Omental fat pad (tissue), 4 donors: ENCODE measurements around the gene HLCS. TPM values are rescaled to one million over a fixed set of nuclear protein-coding genes. Genes with fewer than 3 reads are reported as not detected.

Source experiments
- ATAC-seq: fragments of 150-250 bp; one replicate; pipeline ENCODE4 v1.9.1; 2016; ENCODE audit warnings: mild to moderate bottlenecking, moderate library complexity; ENCODE audit not compliant: low FRiP score
- DNase-seq: peaks from one replicate; pipeline ENCODE4 v3.0.0-alpha.2; 2019; ENCODE audit warnings: low spot score
- total RNA-seq, 4 donors: library from RNA; depleted of rRNA; stranded (reverse); fragments of >200 nt; gene quantifications; one replicate each; pipeline ENCODE4 v1.1.0, GENCODE V29; 2016
- TF ChIP-seq, protein P1 (sequence below), 3 donors: fragments of 450-650 bp; IDR thresholded peaks; one replicate each; pipeline ENCODE4 v1.5.1; 2016 to 2017; ENCODE audit warnings: antibody characterized with exemption in 3 of 3, mild to moderate bottlenecking in 3 of 3, moderate library complexity in 2 of 3

HLCS gene
- total RNA-seq, 4 donors from 2014 or later, result 14.3 to 19.3 (median 17.6) TPM

DNA sequence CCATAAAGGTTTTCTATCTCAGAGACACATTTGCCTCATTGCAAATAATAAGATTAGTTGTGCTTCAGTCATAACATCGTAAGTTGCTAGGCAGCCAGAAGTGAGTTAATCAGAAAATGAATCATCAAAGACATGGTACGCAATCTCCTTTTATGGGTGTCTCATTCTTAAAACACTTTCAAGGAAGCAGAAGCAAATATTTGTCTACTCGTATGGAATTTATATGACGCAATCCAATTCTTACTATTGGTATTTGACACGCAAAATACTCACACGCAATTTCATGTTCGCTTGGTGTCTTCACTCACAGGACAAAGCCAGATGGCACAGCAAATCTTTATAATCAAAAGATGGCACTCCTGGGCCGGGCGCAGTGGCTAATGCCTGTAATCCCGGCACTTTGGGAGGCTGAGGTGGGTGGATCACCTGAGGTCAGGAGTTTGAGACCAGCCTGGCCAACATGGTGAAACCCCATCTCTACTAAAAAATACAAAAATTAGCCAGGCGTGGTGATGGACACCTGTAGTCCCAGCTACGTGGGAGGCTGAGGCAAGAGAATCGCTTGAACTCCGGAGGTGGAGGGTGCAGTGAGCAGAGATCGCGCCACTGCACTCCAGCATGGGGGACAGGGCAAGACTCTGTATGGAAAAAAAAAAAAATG, 56.4 kb downstream of the HLCS start:
- DNase-seq (no peak), ATAC-seq (peak; percentile 65)
- TF ChIP-seq, protein P1, sequence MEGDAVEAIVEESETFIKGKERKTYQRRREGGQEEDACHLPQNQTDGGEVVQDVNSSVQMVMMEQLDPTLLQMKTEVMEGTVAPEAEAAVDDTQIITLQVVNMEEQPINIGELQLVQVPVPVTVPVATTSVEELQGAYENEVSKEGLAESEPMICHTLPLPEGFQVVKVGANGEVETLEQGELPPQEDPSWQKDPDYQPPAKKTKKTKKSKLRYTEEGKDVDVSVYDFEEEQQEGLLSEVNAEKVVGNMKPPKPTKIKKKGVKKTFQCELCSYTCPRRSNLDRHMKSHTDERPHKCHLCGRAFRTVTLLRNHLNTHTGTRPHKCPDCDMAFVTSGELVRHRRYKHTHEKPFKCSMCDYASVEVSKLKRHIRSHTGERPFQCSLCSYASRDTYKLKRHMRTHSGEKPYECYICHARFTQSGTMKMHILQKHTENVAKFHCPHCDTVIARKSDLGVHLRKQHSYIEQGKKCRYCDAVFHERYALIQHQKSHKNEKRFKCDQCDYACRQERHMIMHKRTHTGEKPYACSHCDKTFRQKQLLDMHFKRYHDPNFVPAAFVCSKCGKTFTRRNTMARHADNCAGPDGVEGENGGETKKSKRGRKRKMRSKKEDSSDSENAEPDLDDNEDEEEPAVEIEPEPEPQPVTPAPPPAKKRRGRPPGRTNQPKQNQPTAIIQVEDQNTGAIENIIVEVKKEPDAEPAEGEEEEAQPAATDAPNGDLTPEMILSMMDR (IDR thresholded peaks at IDR 0.05), result no peak

DNA sequence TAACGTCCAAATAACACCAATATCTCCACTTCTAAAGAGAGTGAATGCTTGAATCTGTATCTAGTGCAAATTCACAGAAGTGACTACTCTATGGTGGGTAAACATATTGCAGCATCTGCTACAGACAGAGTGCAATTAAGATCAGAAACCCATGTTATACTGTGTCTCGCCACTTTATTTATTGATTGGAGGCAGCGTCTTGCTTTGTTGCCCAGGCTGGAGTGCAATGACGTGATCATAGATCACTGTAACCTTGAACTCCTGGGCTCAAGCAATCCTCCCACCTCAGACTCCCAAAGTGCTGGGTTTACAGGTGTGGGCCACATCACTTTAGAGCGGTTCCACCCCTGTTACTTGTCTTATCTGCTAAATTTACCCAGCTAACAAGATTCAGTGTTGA, 57.0 kb downstream of the HLCS start:
- DNase-seq (no peak), ATAC-seq (no peak)
- TF ChIP-seq, protein P1 (IDR thresholded peaks at IDR 0.05), result no peak

DNA sequence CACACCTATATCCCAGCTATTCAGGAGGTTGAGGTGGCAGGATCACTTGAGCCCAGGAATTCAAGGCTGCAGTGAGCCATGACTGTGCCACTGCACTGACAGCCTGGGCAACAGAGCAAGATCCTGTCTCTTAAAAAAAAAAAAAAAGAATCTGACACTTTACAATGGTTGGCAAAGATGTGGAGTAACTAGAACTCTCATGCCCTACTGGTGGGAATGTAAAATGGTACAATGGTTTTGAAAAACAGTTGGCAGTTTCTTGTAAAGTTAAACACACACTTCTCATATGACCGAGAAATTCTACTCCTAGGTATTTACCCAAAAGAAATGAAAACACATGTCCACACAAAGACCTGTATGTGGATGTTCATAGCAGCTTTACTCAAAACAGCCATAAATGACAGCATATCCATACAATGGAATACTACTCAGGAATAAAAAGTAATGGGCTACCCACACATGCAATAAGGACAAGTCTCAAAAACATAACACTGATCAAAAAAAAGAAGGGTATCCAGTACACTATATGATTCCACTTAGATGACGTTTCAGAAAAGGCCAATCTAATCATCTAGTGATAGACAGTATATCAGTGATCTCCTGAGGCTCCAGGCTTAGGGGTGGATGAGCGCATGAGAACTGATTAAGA, 58.1 kb downstream of the HLCS start:
- no peak for DNase-seq
- TF ChIP-seq, protein P1 (IDR thresholded peaks at IDR 0.05), result no peak
- no peak for ATAC-seq

DNA sequence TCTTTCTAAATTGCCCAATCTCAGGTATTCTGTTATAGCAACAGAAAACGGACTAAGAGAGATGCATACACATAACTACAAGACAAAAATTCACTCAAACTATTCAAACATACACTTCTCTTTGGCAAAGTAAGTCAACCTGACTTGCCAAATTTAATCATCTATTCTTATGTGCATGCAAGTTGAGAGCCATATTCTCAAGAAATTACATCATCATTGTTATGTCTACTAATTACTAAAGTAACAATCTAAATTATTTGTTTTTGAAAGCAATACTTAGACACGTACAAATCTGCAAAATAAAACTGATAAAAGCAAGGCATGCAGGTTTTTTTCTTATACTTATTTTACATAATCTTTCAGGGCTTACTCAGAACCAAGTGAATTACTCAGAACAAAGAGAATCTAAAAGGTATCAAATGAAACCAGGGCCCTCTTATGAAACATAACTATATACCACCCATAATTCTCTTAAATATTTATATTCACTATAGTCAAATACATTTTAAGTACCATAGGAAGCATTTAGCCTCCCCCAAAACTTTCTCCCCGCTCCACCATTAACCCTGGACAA, 62.3 kb downstream of the HLCS start:
- ATAC-seq, result no peak
- TF ChIP-seq, protein P1 (IDR thresholded peaks at IDR 0.05), result no peak
- no peak for DNase-seq

DNA sequence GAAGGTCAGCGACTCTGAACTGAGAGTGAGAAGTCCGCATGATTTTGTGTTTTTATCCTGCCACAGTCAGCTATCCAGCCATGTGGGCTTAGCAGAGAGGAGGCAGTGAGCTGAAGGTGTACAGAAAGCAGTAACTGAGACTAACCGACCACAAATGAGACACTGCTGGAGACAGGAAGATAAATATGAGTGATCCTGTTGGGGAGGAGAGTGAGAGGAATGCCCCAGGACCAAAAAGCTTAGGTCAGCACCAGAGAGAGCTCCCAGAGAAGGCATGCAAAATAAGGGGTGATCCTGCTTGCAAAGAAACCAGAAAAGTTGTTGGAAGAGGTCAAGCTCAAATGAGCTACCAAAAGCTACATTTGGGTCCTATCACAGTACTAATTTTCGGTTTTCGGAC, 63.7 kb downstream of the HLCS start:
- TF ChIP-seq, protein P1 (IDR thresholded peaks at IDR 0.05), result no peak
- no peak for ATAC-seq

DNA sequence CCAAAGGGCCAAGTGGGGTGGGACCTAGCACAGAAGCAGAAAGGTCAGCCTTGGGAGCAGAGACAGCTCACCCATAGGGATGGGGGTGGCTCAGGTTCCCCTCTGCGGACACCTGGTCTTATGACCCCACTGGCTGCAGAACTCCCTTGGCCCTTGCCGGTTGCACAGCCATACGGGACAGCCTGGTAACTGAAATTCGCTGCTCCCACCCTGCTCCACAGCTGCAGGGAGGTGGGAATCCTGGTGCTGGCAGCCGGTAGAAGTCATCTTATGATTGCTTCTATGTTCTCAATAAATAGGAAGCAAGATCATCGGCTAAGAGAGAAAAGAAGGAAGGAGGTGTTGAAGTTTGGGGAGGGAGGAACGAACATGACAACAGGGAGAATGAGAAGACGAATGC, 64.1 kb downstream of the HLCS start:
- TF ChIP-seq, protein P1 (IDR thresholded peaks at IDR 0.05), result no peak
- DNase-seq (no peak), ATAC-seq (no peak)

More for the DNA sequence above, 63.7 kb downstream of the HLCS start:
- DNase-seq, result no peak
